ENCODE data around the gene BTNL9. TPM values are rescaled to one million over a fixed set of nuclear protein-coding genes. Genes with fewer than 3 reads are reported as not detected.

Gene BTNL9
- total RNA-seq, 3 donors from 2014 or later: 1.2 to 12.7 (median 3.2) TPM

DNA sequence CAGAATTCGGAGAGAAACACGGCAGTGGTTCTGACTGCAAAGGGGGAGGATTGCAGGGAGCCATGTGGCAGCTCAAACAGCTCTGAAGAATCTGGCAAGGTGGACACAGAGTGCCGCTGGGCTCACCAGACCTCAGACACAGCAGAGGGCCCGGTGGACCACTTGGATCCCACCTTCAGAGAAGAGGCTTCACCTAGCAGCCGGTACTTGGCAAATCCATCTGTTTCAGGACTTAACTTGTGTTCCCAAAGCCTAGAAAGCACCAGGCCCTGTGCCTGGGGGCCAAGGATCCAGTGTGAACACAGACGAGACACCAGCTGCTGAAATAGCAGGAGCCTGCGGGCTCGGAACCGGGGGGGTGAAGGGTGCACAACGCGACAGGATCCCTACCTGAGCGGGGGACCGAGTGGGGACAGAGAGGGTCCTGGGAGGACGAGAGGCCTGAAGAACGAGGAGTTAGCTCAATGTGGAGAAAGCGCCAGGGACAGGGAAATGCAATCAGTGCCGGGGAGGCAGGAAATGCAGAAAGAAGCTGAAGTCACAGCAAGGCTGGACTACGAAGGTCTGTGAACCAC, 44.6 kb downstream of the BTNL9 start:
- no peak for ATAC-seq
- no peaks in the 10 kb centered on the region for H3K4me1 ChIP-seq (ENCODE audit: low read depth)
- no peaks in the 10 kb centered on the region for H3K9me3 ChIP-seq
- no peak overlapping the region for H3K4me3 ChIP-seq
- TF ChIP-seq CTCF (IDR thresholded peaks at IDR 0.05): no peak
- intact Hi-C loops (cut with DNase I, micrococcal nuclease): no loop called here
- no peaks in the 10 kb centered on the region for H3K36me3 ChIP-seq (ENCODE audit: low read depth)
- DNase-seq: no peak

GRCh38 chr5:181086026-181086883, 46.2 kb downstream of the BTNL9 start:
- Histone ChIP-seq H3K4me3 (no peak overlapping the region), H3K36me3 (ENCODE audit: low read depth) (no peaks in the 10 kb centered on the region), H3K9me3 (no peaks in the 10 kb centered on the region), H3K4me1 (ENCODE audit: low read depth) (no peaks in the 10 kb centered on the region)
- ATAC-seq (no peak), DNase-seq (no peak)
- no peak for TF ChIP-seq CTCF (IDR thresholded peaks at IDR 0.05)
- intact Hi-C loops (cut with DNase I, micrococcal nuclease): no loop called here

GRCh38 chr5:181086884-181087205, 46.8 kb downstream of the BTNL9 start:
- Histone ChIP-seq H3K4me1 (ENCODE audit: low read depth) (no peaks in the 10 kb centered on the region), H3K9me3 (no peaks in the 10 kb centered on the region), H3K36me3 (ENCODE audit: low read depth) (no peaks in the 10 kb centered on the region), H3K4me3 (no peak overlapping the region)
- no peak for TF ChIP-seq CTCF (IDR thresholded peaks at IDR 0.05)
- ATAC-seq: no peak
- DNase-seq: no peak
- intact Hi-C loops (cut with DNase I, micrococcal nuclease): no loop called here

DNA sequence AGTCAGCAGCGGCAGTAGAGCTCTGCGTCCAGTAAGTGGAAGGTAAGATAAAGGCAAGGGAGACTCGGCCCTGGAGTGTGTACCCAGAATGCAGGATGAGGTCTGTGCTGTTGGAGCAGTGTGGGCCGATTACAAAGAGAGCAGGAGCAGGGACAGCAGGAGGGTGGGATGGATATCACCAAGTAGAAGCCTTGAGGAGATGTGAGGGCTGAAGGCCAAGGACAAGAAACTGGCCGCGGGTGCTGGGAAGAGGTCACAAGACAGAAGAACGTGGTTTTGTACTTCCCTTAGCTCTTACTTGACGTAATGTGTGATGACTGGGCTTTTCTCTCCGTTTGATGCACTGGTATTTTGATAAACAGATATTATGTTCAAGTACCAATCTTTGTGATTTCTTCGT, 47.2 kb downstream of the BTNL9 start:
- TF ChIP-seq CTCF (IDR thresholded peaks at IDR 0.05): no peak
- Histone ChIP-seq H3K4me1 (ENCODE audit: low read depth) (no peaks in the 10 kb centered on the region), H3K36me3 (ENCODE audit: low read depth) (no peaks in the 10 kb centered on the region), H3K4me3 (no peak overlapping the region), H3K9me3 (no peaks in the 10 kb centered on the region)
- ATAC-seq (no peak), DNase-seq (peak in 1 of 3 donors; percentile 11)
- intact Hi-C loops (cut with DNase I, micrococcal nuclease): no loop called here

- ATAC-seq (no peak), DNase-seq (no peak)
- Histone ChIP-seq H3K9me3 (no peaks in the 10 kb centered on the region), H3K36me3 (ENCODE audit: low read depth) (no peaks in the 10 kb centered on the region), H3K4me3 (no peak overlapping the region), H3K4me1 (ENCODE audit: low read depth) (no peaks in the 10 kb centered on the region)
- TF ChIP-seq CTCF (IDR thresholded peaks at IDR 0.05): no peak
- intact Hi-C loops (cut with DNase I, micrococcal nuclease): no loop called here
Measured at GRCh38 chr5:181088289-181088688, 48.2 kb downstream of the BTNL9 start.

Data from mucosa of descending colon (tissue), 3 donors.